GM21619 (cell line): ENCODE results near the gene SEPTIN5.
"Not testable (repeated sequence)": the region's sequence is repeated elsewhere in the genome, so short reads cannot be mapped to it uniquely, and the experiment has no call there.

Experiments used
- ATAC-seq: cut with Tn5 transposase; IDR thresholded peaks from one replicate; pipeline ENCODE4 v1.9.1; 2021; ENCODE audit not compliant: unreplicated experiment

SEPTIN5 gene

DNA sequence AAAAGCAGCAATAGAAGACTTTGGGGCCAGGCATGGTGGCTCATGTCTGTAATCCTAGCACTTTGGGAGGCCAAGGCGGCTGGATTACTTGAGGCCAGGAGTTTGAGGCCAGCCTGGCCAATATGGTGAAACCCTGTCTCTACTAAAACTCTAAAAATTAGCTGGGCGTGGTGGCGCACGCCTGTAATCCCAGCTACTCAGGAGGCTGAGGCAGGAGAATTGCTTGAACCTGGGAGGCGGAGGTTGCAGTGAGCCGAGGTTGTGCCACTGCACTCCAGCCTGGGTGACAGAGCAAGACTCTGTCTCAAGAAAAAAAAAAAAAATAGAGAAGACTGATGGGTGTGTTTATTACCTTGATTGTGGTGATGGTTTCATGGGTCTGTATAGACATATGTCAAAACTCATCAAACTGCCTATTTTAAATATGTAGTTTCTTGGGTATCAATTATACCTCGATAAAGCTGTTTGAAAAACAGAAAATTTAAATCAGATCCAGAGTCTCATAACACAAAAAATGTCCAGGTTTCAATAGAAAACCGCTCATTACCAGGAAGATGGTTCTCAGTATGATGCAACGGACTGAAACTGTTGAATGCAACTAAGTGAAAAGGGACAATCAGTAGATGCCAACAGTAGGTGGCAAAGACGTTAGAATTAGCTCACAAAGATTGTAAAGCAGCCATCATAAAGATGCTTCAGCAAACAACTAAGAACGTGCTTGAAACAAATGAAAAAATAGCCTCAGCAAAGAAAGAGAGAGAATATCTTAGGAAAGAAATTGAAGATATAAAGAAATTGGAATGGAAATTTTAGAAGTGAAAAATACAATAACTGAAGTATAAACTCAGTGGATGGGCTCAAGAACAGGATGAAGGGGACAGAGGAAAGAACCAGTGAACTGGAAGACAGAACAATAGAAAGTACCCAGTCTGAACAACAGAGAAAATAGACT is 33.1 kb upstream of the SEPTIN5 start:
- no peak for ATAC-seq

DNA sequence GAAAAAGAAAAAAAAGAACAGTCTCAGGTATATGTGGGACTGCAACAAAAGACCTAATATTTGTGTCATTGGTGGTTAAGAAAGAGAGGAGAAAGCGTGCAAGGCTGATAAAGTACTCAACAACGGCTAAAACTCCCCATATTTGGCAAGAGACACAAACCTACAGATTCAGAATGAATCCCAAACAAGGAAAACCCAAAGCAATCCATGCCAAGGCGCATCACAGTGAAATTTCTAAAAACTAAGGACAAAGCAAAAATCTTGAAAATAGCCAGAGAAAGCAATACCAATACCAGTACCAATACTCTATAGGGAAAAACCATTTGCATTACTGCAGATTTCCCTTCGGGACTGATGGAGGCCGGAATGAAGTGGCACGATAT is 32.4 kb upstream of the SEPTIN5 start:
- no peak for ATAC-seq

DNA sequence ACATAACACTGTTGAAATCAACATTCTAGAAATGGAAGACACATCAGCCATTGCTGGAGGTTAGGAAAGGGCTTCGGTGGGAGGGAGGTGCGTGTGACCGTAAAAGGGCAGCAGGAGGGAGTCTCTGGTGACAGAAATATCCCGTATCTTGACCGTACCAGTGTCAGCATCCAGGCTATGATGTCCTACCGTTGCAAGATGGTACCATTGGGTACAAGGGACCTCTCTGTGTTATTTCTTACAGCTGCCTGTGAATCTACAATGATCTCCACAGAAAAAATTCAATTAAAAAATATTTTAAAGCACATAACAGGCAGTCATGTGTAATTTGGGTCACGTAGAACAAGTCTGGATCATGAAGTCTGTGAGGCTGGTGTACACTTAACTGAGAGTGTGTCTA is 27.4 kb upstream of the SEPTIN5 start:
- no peak for ATAC-seq

DNA sequence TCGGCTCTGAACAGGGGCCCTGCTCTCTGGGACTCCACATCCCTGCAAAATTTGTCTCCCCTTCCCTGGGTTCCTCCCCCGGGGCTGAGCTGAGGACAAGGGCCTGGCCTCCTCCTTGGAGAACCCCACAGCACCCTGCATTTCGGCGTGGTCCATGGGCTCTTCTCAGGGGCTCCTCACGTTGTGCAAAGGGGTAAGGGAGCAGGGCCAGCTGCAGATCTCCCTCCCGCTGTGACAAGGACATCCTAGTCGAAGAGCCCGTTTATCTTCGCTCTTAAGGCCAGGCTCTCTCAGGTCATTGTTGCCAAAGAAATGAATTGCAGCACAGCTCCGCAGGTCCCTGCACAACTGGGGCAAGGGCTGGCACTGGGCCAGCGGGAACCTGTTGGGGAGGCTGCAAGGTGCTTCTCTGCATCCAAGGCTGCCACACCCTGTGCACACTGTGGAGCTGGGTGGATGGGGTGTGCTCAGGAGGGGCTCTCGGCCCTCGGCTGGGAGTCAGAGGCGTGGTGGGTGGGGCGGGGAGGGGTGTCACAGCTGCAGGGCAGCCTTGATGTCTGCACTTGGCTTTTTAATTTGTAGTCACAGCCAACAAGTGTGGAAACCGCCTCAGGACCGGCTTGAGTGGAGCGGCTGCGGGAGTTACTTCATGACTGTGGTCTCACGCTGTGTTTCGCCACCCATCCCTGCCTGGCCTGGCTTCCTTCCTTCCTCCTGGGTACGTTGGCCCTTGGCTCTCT is 26.6 kb upstream of the SEPTIN5 start:
- ATAC-seq = no peak

- no peak for ATAC-seq
Observed at GRCh38 chr22:19688301-19689290, 25.7 kb upstream of the SEPTIN5 start.

- ATAC-seq = no peak
Observed at GRCh38 chr22:19689408-19689807, 24.9 kb upstream of the SEPTIN5 start.

- ATAC-seq = no peak
Observed at GRCh38 chr22:19691007-19691720, 23.1 kb upstream of the SEPTIN5 start.

GRCh38 chr22:19691721-19692341 is 22.5 kb upstream of the SEPTIN5 start:
- ATAC-seq = no peak

DNA sequence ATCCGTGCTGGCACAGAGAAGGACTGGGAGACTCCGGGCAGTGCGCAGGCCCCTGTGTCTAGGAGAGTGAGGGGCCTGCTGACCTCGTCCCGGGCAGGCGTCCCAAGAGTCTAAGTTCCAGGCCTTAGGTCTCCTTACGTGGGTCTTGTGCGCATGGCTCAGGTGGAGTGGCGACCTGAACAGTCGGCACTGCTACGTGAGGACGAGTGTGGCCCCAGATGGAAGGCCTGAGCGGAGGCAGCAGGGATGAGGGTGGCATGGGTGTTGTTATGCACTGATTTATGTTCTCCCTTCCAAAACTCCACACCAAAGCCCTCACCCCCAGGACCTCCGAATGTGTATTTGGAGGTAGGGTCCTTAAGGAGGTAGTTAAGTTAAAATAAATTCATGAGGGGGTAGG is 20.7 kb upstream of the SEPTIN5 start:
- no peak for ATAC-seq

DNA sequence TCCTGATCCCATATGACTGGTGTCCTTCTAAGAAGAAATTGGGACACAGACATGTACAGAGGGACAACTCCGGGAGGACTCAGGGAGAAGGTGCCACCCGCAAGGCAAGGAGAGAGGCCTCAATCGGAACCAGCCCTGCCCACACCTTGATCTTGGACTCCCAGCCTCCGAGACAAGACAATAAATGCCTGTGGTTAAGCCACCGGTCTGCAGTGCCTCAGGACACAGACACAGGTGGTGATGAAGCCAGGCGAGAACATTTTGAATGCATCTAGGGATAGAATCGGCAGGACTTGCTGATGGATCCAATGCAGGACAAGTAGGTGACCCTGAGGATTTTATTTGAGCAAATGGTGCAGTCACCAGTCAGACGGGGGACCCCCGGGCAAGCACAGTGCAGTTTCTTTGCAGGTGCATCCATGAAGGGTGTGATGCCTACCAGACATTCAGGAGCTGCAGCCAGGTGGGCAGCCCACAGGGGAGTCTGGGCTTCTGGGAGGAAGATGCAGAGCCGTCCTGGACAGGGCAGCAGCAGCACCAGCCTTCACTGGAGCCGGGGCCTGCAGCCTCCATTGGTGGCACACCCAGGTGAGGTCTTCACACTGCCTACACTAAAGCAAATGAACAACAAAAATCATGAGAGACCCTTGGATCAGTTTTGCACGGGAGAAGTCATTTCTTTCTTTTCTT is 20.2 kb upstream of the SEPTIN5 start:
- ATAC-seq = no peak

- no peak for ATAC-seq
Observed at GRCh38 chr22:19694696-19695095, 19.6 kb upstream of the SEPTIN5 start.

GRCh38 chr22:19696504-19697276 is 17.6 kb upstream of the SEPTIN5 start:
- ATAC-seq = no peak

DNA sequence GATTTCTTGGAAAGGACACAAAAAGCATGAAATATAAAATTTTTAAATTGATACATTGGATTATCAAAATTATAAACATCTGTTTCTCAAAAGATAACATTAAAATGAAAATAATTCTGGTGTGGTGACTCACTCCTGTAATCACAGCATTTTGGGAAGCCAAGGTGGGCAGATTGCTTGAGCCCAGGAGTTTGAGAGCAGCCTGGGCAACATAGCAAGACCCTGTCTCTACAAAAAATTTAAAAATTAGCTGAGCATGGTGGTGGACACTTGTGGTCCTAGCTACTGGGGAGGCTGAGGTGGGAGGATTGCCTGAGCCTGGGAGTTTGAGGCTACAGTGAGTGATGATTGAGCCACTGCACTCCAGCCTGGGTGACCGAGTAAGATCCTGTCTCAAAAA is 16.4 kb upstream of the SEPTIN5 start:
- not testable (repeated sequence) for ATAC-seq

GRCh38 chr22:19700790-19701419 is 13.4 kb upstream of the SEPTIN5 start:
- ATAC-seq = no peak

DNA sequence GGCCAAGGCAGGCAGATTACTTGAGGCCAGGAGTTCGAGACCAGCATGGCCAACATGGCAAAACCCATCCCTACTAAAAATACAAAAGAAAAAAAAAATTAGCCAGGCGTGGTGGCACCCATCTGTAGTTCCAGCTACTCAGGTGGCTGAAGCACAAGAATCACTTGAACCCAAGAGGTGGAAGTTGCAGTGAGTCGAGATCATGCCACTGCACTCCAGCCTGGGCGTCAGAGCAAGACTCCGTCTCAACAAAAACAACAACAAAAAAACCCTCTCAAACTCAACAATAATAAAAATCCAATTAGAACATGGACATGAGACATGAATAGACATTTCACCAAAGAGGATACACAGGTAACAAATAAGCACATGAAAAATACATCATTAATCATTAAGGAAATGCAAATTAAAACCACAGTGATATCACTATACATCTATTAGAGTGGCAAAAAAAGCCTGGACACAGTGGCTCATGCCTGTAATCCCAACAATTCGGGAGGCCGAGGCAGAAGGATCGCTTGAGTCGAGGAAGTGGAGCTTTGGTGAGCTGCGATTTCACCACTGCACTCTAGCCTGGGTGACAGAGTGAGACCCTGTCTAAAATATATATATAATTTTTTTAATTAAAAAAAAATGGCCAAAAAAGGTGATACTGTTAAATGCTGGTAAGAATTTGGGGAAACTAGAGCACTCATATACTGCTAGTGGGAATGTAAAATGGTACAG is 12.7 kb upstream of the SEPTIN5 start:
- ATAC-seq = no peak

DNA sequence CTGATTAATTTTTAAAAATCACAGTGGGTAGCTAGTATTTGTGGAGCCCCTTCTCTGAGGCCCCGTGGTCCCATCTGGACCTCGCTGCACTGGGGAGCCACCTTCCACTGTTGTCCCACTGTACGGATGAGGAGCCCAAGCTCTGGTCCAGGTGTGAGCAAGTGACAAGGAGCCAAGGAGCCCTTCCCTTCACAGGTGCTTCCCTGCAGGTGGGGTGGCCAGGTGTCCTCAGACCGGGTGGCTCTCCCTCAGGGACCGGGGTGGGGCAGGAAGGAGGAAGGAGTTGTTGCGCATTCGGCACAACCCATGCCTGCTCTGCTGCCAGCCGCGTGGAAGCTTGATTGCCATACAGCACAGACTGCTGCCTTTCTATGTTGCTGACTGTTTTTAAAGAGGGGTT is 10.4 kb upstream of the SEPTIN5 start:
- ATAC-seq = no peak

- no peak for ATAC-seq
Observed at GRCh38 chr22:19704355-19705015, 9.8 kb upstream of the SEPTIN5 start.
